Activated T-helper 1 cell treated with anti-CD3 and anti-CD28 coated beads, Interleukin-2, amount 50 U/mL, for 16 hours (primary cell): ENCODE data around the gene APEH.

Source experiments
- DNase-seq, 2 donors: peaks; one replicate each; pipeline ENCODE4 v3.0.0-alpha.2; 2020; ENCODE audit warnings: low read depth in 1 of 2, low spot score in 1 of 2

Gene APEH

DNA sequence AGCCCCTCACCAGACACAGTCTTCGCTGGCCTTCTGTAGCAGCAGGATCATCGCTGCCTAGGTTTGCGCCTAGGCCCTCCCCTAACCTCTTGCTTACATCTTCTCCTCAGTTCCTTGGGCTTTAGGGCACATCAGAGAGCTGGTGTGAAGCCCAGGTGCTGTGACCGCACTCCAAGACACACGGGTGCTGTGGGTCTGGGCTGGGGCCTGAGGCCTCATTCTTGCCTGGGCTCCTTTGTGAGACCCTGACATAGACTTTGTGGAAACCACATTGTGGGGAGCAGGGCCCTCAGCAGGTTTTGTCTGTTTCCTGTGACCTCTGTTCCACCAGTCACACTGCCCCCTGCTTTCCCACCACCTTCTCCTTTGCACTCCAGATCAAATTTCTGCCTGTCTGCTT is 37.3 kb downstream of the APEH start:
- DNase-seq, result no peak

DNA sequence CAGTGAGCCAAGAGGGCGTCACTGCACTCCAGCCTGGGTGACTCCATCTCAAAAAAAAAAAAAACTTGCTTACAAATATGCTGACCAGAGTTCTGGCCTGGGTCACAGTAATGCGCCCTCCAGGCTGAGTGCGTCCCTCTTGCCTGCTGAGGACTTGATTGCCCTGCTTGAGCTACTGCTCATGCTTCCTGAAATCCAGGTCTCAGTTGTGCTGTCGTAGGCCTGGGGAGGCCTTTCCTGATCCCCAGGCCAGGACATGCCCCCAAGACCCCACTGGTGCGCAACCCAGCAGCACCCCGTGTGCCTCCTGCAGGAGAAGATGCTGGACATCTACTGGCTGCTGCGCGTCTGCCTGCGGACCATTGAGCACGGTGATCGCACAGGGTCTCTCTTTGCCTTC is 38.0 kb downstream of the APEH start:
- no peak for DNase-seq

DNA sequence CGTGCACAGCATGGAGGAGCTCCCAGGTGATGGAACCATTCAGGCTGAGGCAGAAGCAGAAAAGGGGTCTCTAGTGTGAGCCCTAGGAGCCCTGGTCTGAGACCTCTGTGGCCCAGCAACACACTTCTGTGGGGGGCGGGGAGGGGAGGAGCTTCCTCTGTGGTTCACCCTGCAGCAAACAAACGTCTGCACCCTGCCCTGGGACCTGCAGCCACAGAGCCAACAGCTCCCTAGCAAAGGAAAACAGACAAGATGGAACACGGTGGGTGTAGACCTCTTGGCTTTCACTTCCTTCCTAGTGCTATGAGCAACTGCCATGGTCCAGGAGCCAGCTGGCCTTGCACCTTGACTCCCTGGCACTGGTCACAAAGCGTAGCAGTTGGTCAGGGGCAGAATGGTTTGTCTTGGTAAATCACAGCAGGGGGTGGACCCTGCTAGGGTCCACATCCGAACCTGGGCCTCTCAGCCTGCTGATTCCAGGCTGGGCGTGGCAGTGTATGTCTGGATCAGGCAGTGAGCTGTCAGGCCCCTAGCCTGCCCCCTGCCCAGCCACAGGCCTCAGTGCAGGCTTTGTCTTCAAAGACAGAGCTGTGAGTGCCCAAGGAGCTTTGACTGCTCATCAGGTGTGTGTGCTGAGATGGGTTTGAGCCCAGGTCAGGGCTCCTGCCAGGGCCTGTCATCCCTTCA is 38.6 kb downstream of the APEH start:
- no peak for DNase-seq

DNA sequence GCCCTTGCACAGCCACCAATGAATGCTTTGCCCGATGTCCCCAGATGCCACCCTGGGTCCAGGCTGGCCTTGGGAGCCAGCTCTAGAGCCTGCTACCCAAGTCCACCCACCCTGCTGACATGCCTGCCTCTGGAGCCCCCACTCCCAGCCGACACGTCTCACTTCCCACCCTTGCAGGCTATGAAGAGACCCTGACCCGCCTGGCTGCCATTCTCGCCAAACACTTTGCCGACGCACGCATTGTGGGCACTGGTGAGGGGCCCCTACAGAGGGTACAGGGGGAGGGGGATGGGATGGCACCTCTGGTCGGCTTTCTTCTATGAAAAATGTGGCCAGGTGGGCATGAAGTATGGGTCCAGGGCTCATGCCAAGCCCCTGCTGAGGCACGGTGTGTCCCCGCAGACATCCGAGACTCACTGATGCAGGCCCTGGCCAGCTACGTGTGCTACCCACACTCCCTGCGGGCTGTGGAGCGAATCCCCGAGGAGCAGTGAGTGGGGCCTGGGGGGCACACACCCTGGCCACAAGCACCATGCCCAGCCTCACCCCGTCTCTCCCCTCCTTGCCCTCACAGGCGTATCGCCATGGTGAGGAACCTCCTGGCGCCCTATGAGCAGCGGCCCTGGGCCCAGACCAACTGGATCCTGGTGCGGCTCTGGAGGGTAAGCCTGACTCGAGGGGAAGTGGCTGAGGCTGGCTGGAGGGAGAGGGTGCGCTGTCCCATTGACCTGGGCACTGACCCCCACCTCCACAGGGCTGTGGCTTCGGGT is 39.4 kb downstream of the APEH start:
- no peak for DNase-seq

DNA sequence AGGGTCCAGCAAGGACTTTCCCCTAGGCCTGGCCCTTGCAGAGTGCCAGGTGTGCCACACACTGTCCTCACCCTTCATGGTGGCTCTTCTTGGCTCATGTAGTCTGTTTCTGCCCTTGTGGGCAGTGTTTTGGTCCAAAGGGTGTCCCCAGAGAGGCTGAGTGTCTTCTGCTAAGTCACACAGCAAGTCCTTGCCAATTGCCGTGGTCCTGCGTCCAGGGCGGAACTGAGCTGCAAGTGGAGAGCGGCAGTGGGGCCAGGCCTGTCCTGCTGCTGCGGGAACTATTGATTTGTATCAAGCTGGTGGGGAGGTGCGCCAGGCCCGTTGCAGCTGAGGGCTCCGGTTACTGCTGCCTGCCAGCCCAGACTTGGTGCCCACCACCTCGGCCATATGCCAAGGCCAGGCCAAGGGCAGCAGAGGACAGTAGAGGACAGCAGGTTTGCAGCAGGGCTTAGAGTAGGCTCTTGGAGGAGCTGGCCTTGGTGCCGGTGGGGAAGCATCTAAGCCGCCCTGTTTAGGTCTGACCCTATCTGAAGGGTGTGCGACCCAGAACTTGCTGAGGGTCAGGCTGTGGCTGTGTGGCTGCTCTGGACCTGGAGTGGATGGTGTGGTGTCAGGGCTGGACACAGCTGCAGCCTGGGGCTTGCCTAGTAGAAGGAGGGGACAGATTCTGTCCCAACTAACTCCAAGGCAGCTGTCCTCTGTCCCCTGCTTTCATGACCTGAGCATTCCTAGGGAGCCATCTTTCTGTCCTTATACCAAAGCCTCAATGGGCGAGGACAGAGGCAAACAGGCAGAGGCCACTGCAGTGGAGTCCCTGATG is 40.8 kb downstream of the APEH start:
- DNase-seq, result no peak

DNA sequence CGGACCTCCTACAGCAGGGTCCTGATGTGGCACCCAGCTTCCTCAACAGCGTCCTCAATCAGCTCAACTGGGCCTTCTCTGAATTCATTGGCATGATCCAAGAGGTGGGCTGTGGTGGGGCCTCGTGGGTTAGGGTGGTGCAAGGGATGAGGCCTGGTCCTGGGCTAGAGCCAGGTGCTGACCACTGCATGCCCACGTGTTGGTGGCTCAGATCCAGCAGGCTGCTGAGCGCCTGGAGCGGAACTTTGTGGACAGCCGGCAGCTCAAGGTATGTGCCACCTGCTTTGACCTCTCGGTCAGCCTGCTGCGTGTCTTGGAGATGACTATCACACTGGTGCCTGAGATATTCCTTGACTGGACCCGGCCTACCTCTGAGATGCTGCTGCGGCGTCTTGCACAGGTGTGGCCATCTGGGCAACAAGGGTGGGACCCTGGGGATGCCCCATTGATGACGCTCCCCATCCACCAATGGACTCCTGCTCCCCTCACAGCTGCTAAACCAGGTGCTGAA is 41.5 kb downstream of the APEH start:
- DNase-seq, result no peak

DNA sequence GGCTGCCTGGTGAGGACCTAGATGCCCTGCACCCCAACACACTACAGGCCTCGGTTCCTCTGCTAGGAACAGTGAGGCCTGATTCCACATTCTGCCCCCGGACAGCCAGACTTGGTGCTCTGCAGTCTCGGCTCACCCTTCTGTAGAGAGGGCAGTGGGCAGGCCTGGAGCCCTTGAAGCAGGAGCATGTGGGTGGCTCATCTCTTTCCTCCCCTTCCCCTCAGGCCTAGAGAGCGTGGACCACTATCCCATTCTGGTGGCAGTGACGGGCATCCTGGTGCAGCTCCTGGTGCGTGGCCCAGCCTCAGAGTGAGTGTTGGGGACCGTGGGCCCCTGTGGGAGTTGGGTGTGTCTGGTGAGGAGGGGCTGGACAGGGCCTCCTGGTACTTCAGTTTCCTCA is 42.0 kb downstream of the APEH start:
- no peak for DNase-seq

DNA sequence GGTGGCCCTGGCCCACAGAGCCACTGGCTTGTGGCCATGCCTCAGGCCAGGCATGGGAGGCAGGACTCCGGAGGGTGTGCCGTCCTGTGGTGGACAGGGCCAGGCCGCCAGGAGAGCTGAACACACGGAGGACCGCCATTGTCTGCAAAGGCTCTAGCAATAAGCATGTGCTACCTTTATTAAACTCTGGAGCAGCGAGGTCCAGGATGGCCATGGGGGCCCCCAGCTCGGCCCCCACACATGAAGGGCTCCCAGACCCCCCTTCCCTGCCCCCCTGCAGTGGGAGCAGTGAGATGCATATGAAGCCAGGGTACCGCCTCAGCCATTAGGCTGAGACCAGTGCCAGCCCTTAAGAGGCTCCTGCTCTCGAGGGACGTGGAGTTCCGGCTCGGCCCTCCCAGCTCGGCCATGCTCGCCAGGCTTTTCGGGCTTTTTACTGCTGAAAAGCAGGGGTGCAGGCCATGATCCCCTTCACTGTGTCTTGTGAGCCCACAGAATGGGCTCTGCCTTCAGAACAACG is 42.6 kb downstream of the APEH start:
- DNase-seq, result no peak

DNA sequence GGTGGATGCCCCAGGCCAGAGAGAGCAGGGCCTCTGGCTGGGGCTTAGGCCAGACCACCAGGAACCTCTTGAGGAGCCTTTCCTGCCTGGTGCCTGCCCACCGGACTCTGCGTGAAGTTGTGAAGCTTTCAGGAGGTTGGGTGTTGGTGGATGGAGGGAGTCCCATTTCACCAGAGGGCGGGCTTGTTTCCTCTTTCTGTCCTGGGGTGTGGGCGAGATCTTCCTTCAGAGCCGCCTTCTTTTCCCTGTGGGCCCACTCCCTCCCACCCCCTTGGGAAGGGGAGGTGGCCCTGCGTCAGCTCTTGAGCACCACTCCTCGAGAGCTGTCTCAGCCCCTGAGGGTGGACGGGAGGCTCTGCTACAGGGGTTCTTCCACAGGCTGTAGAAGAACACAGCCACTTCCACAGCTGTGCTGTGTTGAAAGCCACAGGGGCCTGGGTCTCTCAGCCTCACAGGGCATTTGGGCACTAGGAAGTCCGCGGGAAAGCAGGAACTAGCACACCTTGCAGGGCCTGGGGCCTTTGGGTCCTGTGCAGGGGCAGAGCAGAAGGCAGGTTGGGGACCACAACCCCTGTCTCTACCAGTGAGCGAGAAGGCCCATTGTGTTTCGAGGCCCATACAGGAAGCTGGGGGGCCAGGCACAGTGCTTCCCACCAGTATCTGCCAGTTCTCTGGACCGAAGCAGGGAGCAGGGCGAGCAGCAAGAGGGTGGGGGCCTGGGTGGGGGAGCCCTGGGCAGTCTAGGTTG is 43.2 kb downstream of the APEH start:
- no peak for DNase-seq

DNA sequence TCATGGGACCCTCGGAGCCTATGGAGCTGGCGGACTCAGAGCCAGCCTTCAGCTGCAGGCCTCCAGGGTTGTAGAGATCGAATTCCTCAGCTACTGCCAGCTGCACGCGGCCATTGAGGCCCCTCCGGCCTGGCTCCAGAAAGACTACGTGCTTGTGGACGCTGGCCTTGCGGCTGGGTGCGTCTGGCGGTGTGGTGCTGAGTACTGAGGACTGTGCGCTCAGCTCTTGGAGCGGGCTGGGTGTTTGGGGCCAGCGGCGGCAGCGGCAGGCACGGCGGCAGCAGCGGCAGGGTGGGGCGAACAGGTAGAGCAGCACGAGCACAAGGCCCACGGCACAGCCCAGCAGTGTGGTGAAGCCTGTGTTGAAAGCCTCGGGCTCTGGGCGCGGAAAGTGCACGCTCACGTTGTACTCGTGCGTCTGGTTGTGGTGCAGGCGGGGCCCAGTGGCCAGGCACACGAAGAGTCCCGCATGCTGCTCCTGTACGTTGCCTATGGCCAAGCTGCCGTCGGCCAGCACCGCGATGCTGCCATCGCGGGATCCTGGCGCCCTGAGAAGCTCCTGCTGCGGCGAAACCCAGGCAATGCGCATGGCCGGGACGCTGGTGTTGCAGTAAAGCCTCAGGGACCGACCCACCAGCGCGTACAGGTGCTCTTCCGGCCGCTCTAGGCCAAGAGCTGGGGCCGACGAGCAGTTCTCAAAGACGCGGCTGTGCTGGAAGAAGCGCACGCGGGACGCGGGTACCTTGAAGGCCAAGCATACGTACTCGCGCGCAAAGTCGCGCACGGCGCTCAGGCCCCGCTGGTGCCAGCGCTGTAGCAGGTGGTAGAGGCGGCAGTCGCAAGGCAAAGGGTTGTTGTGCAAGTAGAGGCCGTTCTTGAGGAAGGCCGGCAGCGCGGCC is 44.1 kb downstream of the APEH start:
- no peak for DNase-seq

DNA sequence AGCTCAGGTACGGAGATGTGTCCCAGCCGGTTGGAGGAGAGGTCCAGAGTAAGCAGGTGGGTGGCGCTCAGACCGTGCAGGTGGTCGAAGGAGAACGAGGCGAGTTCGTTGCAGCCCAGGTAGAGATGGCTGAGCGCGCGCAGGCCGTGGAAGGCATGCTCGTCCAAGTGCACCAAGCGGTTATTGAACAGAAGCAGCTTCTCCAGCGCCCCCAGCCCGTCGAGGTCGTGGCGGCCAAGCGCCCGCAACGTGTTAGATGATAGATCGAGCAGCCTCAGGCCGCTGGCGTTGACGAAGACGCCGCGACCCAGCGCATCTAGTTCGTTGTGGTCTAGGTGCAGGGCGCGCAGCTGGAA is 44.7 kb downstream of the APEH start:
- DNase-seq, result no peak

DNA sequence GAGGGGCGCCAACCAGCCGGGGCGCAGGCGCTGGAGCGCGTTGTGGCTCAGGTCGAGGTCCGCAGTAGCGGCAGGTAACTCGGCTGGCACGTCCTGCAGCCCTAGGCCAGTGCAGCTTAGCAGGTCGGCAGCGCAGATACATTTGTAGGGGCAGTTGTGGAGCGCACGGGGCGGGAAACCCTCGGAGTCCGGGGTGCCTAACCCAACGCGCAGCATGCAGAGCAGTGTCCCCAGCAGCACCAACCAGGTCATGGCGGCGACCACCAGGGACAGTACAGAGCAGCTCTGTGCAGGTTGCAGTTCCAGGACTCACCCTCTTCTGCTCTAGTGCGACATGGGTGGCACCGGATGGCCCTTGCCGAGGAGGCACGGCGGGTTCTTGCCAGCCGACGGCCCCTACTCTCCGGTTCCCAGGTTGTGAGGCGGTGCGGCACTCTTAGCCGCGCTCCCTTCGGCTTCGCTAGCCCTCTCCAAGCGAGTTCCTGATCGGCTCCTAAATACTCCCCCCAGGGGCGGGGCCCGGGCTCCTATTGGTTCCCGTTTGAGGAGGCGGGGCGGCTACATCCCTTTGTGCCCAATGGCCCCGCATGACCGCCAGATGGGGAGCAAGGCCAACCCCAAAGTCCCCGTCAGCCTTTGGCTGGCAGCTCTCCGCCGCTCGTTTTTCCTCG is 45.2 kb downstream of the APEH start, which contains the start of gene AMIGO3:
Gene AMIGO3 (minus strand): TSS at position 471 of the 671 bp plus-strand sequence. CDS start 219 bp downstream, at position 252.
- peak; percentile 80 to 82 for DNase-seq

DNA sequence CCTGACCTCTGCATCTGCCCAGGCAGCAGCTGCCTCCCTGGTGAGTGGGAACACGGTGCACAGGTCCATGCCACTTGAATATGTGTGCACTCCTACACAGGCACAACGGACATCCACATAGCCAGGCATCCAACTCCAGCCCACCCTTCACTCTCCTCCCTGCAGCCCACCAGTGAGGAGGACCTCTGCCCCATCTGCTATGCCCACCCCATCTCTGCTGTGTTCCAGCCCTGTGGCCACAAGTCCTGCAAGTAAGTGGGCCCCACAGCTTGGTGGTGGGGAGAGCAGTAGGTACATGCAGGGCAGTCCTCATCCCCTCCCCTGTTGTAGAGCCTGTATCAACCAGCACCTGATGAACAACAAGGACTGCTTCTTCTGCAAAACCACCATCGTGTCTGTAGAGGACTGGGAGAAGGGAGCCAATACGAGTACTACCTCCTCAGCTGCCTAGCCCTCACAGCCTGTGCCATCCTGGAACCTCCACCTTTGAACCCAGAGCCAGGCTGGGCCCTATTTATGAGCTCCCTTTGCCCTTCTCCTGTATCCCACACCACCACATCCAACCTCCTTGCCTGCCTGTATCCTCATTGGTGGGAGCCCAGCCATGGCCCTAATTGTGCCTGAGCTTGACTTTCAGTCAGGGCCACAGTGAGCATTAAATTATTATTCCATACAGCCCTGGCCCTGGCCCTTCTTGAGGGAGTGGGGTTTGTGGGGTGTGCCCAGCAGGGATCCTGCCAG is 46.9 kb downstream of the APEH start:
- DNase-seq, result no peak

DNA sequence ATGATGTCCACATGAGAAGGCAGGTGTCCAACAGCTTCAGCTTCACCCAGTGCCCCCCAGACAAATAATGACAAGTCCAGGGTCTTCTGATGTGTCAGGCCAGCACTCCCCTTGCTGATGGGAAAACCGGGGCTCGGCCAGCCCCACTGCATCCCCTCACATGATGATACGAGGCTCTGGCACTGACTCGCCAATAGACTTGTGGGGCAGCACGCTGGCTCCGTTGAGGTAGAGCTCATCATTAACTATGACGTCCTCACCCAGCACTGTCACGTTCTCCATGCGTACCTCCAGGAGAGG is 47.4 kb downstream of the APEH start:
- no peak for DNase-seq

DNA sequence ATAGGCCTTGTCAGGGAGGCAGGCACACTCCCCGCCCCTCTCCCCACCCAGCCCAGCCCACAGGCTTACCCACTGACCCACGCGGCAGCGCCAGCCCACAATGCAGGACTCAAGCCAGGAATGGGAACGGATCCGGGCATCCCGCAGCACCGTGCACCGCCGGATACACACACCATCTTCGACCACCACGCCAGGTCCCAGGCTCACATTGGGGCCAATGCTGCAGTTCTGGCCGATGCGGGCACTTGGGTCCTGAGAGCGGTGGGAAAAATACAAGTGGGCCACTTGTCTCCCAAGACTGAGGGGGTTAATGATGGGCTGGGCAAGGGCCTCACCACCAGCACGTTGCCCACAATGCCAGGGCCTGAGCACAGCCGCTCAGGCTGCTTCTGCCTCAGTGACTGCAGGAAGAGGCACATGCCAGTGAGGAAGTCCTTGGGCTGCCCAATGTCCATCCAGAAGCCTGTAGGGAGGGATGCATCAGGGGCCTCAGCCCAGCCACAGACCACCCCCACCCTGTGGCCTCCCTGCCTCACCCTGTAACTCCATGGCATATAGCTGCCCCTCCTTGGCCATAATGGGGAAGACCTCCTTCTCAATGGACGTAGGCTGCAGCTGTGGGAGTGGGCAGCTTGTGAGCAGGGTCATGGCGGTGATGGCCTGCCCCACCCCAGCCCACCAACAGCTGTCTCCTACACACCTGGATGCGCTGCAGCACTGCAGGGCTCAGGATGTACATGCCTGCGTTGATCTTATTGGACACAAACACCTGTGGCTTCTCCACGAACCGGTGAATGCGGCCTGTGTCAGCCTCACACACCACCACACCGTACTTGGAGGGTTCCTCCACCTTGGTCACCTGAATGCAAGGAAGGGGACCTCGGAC is 48.0 kb downstream of the APEH start:
- DNase-seq, result no peak

DNA sequence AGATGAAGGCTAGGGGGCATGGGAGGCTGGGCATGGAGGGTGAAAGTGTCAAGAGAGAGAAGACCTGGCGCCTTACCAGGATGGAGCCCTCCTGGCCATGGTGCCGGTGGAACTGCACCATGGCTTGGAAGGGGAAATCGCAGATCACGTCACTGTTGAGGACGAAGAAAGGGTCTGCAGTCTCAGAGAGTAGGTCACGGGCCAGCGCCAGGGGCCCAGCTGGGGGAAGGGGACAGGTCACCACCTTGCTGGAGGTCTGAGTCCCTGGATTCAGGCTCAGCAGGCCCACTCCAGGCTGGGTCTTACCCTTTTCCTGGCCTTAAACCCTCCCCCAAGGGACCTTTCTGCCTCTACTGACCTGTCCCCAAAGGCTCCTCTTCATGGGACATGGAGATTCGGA is 48.7 kb downstream of the APEH start:
- no peak for DNase-seq

DNA sequence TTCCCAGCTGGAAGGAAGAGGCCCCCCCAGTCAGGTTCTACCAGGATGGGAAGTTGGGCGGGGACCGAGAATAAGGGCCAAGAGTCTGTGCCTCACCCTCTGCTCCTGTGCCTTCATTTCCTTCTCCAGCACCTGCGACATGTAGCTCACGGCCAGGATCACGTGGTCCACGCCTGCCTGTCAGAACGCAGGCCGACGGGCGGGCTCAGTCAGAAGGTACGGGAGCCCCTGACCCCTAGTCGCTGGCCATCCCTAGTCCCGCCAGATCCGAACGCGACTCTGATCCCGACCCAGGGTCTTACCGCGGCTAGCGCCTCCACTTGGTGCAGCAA is 49.1 kb downstream of the APEH start:
- DNase-seq, result peak in 1 of 2 donors; percentile 40
